ENCODE results near the gene CAMTA1. TPM values are rescaled to one million over a fixed set of nuclear protein-coding genes. Genes with fewer than 3 reads are reported as not detected.
A peak's percentile ranks its signal among the peaks of the same experiment; 100 is the strongest.

Gene CAMTA1
- total and polyA plus RNA-seq, 2 experiments from 2014 or later: 213 to 341 TPM

DNA sequence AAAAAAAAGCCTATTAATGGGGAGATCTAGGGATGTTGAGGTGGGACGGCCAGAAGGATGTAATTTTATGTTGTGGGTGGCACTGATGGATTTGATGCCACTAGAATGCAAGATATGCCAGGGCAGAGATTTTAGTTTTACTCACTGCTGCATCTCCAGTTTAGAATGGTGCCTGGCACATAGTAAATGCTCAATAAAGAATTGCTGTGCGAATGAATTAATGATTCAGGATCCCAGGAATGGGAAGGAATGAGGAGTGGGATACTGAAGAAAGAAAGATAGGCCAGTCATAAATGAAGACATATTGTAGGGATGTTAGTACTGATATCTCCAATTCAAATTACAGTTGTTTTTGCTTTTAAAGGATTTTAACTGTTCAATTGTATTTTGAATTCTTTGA lies 72.6 kb downstream of the CAMTA1 start:
- H3K9me3 ChIP-seq (ENCODE audit: low read depth): no peaks in the 10 kb centered on the region
- TF ChIP-seq, protein P1, sequence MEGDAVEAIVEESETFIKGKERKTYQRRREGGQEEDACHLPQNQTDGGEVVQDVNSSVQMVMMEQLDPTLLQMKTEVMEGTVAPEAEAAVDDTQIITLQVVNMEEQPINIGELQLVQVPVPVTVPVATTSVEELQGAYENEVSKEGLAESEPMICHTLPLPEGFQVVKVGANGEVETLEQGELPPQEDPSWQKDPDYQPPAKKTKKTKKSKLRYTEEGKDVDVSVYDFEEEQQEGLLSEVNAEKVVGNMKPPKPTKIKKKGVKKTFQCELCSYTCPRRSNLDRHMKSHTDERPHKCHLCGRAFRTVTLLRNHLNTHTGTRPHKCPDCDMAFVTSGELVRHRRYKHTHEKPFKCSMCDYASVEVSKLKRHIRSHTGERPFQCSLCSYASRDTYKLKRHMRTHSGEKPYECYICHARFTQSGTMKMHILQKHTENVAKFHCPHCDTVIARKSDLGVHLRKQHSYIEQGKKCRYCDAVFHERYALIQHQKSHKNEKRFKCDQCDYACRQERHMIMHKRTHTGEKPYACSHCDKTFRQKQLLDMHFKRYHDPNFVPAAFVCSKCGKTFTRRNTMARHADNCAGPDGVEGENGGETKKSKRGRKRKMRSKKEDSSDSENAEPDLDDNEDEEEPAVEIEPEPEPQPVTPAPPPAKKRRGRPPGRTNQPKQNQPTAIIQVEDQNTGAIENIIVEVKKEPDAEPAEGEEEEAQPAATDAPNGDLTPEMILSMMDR (IDR thresholded peaks at IDR 0.05; ENCODE audit: low read depth, low read length): no peak
- H3K4me1 ChIP-seq (ENCODE audit: low read depth): no peaks in the 10 kb centered on the region
- H3K4me3 ChIP-seq: no peak overlapping the region
- H3K27me3 ChIP-seq: no peaks in the 10 kb centered on the region
- peaks cover 11% of the 10 kb centered on the region for H3K36me3 ChIP-seq
- H3K27ac ChIP-seq: no peak overlapping the region
- no peak for DNase-seq (ENCODE audit: low read depth in 1 of 2, low spot score in 1 of 2)

DNA sequence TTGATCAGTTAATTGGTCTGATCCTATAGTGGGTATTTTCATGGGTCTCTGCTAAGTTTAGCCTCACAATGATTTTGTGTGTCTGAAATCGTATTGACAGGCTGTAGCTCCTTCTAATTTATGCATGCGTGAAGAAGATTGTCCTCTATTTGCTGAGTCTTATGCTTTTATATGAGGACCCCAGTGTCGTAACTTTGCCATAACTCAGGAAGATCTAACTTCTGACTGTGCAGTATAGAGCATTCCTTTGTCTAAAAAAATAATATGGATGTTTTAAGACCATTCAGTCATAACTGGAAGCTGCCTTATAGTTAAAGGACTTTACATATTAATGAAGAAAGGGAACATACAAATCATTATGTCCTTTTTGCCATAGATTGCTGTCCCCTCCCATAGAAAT lies 73.3 kb downstream of the CAMTA1 start:
- Histone ChIP-seq H3K27me3 (no peaks in the 10 kb centered on the region), H3K4me3 (no peak overlapping the region), H3K27ac (no peak overlapping the region), H3K36me3 (peaks cover 6% of the 10 kb centered on the region), H3K4me1 (ENCODE audit: low read depth) (no peaks in the 10 kb centered on the region), H3K9me3 (ENCODE audit: low read depth) (no peaks in the 10 kb centered on the region)
- peak in 1 of 2 donors; percentile 12 for DNase-seq (ENCODE audit: low read depth in 1 of 2, low spot score in 1 of 2)
- TF ChIP-seq, protein P1 (IDR thresholded peaks at IDR 0.05; ENCODE audit: low read depth, low read length): no peak

DNA sequence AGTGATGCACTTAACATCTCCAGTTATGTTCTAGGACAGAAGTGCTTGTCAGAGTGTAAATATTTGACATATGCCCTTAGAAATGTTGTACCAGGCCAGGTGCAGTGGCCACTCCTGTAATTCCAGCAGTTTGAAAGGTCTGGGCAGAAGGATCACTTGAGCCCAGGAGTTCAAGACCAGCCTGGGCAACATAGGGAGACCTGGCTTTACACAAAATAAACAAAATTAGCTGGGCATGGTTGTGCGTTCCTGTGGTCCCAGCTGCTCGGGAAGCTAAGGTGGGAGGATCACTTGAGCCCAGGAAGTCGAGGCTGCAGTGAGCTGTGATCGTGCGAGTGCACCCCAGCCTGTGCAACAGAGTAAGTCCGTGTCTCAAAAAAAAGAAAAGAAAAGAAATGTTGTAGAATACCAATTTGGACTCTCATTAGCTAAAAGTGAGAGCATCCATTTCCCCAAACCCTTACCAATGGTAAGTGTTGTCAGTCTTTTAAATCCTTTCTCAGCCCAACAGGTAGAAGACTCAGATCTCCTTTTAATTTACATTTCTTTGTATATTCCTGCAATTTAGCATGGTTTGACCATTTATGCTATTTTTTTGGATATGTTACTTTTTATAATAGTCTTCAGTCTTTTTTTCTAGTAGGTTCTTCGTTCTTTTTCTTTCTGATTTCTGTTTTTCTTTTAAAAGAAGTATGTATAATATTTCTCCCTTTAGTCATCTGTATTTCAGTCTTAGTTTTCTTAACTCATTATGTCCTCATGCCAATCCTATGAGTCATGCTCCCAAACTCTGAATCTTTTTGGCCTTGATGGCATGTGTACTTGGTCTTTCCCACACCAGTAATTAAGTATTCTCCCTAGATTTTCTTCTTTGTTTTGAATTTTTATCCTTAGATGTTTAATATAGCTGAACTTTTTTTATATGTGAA lies 74.4 kb downstream of the CAMTA1 start:
- DNase-seq (ENCODE audit: low read depth in 1 of 2, low spot score in 1 of 2): peak in 1 of 2 donors; percentile 95
- TF ChIP-seq, protein P1 (IDR thresholded peaks at IDR 0.05; ENCODE audit: low read depth, low read length): no peak
- no peak overlapping the region for H3K27ac ChIP-seq

GRCh38 chr1:6860401-6860800 lies 75.1 kb downstream of the CAMTA1 start:
- Histone ChIP-seq H3K27ac (no peak overlapping the region), H3K4me1 (ENCODE audit: low read depth) (no peaks in the 10 kb centered on the region), H3K9me3 (ENCODE audit: low read depth) (no peaks in the 10 kb centered on the region), H3K36me3 (no peaks in the 10 kb centered on the region), H3K27me3 (no peaks in the 10 kb centered on the region), H3K4me3 (no peak overlapping the region)
- peak in 1 of 2 donors; percentile 71 for DNase-seq (ENCODE audit: low read depth in 1 of 2, low spot score in 1 of 2)
- TF ChIP-seq, protein P1 (IDR thresholded peaks at IDR 0.05; ENCODE audit: low read depth, low read length): no peak

More for the DNA sequence above, 74.4 kb downstream of the CAMTA1 start:
- Histone ChIP-seq H3K36me3 (no peaks in the 10 kb centered on the region), H3K27me3 (no peaks in the 10 kb centered on the region), H3K4me1 (ENCODE audit: low read depth) (no peaks in the 10 kb centered on the region), H3K9me3 (ENCODE audit: low read depth) (no peaks in the 10 kb centered on the region), H3K4me3 (no peak overlapping the region)

- Histone ChIP-seq H3K27me3 (no peaks in the 10 kb centered on the region), H3K4me1 (ENCODE audit: low read depth) (no peaks in the 10 kb centered on the region), H3K9me3 (ENCODE audit: low read depth) (no peaks in the 10 kb centered on the region), H3K4me3 (no peak overlapping the region), H3K27ac (no peak overlapping the region), H3K36me3 (no peaks in the 10 kb centered on the region)
- DNase-seq (ENCODE audit: low read depth in 1 of 2, low spot score in 1 of 2): no peak
- TF ChIP-seq, protein P1 (IDR thresholded peaks at IDR 0.05; ENCODE audit: low read depth, low read length): no peak
Observed at GRCh38 chr1:6861075-6861724, 75.9 kb downstream of the CAMTA1 start.

Measured in cardiac muscle cell (in vitro differentiated cells and primary cell).